GM23248 (cell line): ENCODE measurements around the gene DNAAF8. TPM values are rescaled to one million over a fixed set of nuclear protein-coding genes. Genes with fewer than 3 reads are reported as not detected.

Experiments used
- DNase-seq: peaks from one replicate; pipeline ENCODE4 v3.0.0-alpha.2; 2015
- H2AFZ ChIP-seq: fragments of 200-600 bp; sonication (generic); 2 replicates; pipeline ENCODE4 v1.6.1; 2016; ENCODE audit warnings: antibody characterized with exemption
- H3F3A ChIP-seq: fragments of 200-600 bp; sonication (generic); 2 replicates; pipeline ENCODE4 v1.6.1; 2016; ENCODE audit warnings: mild to moderate bottlenecking, antibody characterized with exemption, mixed run types; ENCODE audit not compliant: insufficient read depth
- H3K27ac ChIP-seq: fragments of 200-600 bp; sonication (generic); 2 replicates; pipeline ENCODE4 v1.5.1; 2016; ENCODE audit warnings: mild to moderate bottlenecking
- H3K27me3 ChIP-seq: fragments of 200-600 bp; sonication (generic); replicated peaks from 2 replicates; pipeline ENCODE4 v1.6.1; 2016; ENCODE audit warnings: mild to moderate bottlenecking; ENCODE audit not compliant: insufficient read depth
- H3K36me3 ChIP-seq: fragments of 200-600 bp; sonication (generic); 2 replicates; pipeline ENCODE4 v1.6.1; 2016; ENCODE audit warnings: low read depth, mild to moderate bottlenecking
- H3K4me1 ChIP-seq: fragments of 200-600 bp; sonication (generic); 2 replicates; pipeline ENCODE4 v1.6.1; 2016; ENCODE audit warnings: mild to moderate bottlenecking; ENCODE audit not compliant: insufficient read depth
- H3K4me2 ChIP-seq: fragments of 200-600 bp; sonication (generic); one replicate; pipeline ENCODE4 v1.6.1; 2016; ENCODE audit warnings: mild to moderate bottlenecking; ENCODE audit not compliant: unreplicated experiment
- H3K4me3 ChIP-seq: fragments of 200-600 bp; sonication (generic); 2 replicates; pipeline ENCODE4 v1.5.1; 2016; ENCODE audit warnings: mild to moderate bottlenecking
- H3K79me2 ChIP-seq: fragments of 200-600 bp; sonication (generic); 2 replicates; pipeline ENCODE4 v1.6.1; 2016; ENCODE audit warnings: mild to moderate bottlenecking; ENCODE audit not compliant: insufficient read depth
- H3K9ac ChIP-seq: fragments of 200-600 bp; sonication (generic); 2 replicates; pipeline ENCODE4 v1.6.1; 2016; ENCODE audit warnings: mild to moderate bottlenecking
- H3K9me2 ChIP-seq: fragments of 200-600 bp; sonication (generic); 2 replicates; pipeline ENCODE4 v1.6.1; 2016; ENCODE audit warnings: mixed run types, mild to moderate bottlenecking, moderate library complexity; ENCODE audit not compliant: insufficient read depth
- H3K9me3 ChIP-seq: fragments of 200-600 bp; sonication (generic); one replicate; pipeline ENCODE4 v1.6.1; 2017; ENCODE audit warnings: low read depth
- H4K20me1 ChIP-seq: fragments of 200-600 bp; sonication (generic); 2 replicates; pipeline ENCODE4 v1.6.0; 2016; ENCODE audit not compliant: insufficient read depth
- EZH2 ChIP-seq: fragments of 200-600 bp; sonication (generic); IDR thresholded peaks from 2 replicates; pipeline ENCODE4 v1.6.1; 2018; ENCODE audit warnings: antibody characterized with exemption, mild to moderate bottlenecking; ENCODE audit not compliant: insufficient read depth, poor library complexity, severe bottlenecking
- EZH2phosphoT487 ChIP-seq: fragments of 200-600 bp; sonication (generic); IDR thresholded peaks from 2 replicates; pipeline ENCODE4 v1.6.1; 2018; ENCODE audit warnings: antibody characterized with exemption, moderate library complexity, mild to moderate bottlenecking, low read depth; ENCODE audit not compliant: insufficient read depth
- WGBS, 2 experiments: methylation state at CpG; one replicate each; pipeline ENCODE4 v1.1.6; 2015 to 2017; ENCODE audit warnings: low lambda C conversion rate in 2 of 2, low coverage in 1 of 2; ENCODE audit errors: missing lambda C conversion rate in 2 of 2; 5-methylcytosine and 5-hydroxymethylcytosine counted together
- in situ Hi-C: fragments of 300-500 bp; cut with MboI; formaldehyde crosslinking; loops from 2 replicates; pipeline ENCODE4 v1.15.0; 2020
- polyA plus RNA-seq: library from polyadenylated mRNA; unstranded; fragments of >200 nt; fragmentation: Nextera tagmentation; extraction: Ambion mirVana; gene quantifications from 2 replicates; pipeline ENCODE4 v1.2.1, GENCODE V29; 2016
- total RNA-seq: library from RNA; depleted of rRNA; stranded (reverse); fragments of >200 nt; shearing (Covaris generic); gene quantifications from 2 replicates; pipeline ENCODE4 v1.2.3, GENCODE V29; 2014

DNAAF8 gene
- total and polyA plus RNA-seq, 2 experiments from 2014 or later = 0.86 to 1.7 TPM

DNA sequence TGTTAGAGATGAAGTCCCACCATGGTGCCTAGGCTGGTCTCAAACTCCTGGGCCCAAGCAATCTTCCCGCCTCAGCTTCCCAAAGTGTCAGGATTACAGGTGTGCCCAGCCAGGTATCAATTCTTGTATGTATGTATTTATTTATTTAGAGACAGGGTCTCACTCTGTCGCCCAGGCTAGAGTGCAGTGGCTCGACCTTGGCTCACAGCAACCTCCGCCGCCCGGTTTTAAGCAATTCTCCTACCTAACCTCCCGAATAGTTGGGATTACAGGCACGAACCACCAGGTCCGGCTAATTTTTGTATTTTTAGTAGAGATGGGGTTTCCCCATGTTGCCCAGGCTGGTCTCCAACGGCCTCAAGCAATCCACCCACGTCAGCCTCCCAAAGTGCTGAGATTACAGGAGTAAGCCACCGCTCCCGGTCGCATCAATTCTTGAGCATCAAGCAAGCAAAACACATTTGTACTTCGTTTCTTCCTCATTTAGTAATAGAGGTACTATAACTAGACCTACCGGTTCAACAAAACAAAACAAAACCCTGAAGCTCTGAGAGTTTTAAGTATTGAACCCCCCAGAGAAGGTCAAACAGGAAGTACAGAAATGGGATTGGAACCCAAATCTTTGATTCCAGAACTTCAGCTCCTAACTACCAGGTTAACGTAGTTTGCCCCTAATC lies 33.7 kb downstream of the DNAAF8 start:
- H2AFZ ChIP-seq = peak overlapping the region; percentile 95
- H3K4me3 ChIP-seq = peak overlapping the region; percentile 77
- H3K9me2 ChIP-seq = no peaks in the 10 kb centered on the region
- TF ChIP-seq EZH2phosphoT487 (no peak), EZH2 (no peak)
- H3K36me3 ChIP-seq = 0 out of 2 replicates have a peak, but pooled peaks cover 4% of the 10 kb centered on the region
- peak overlapping the region; percentile 89 for H3K4me2 ChIP-seq
- no peaks in the 10 kb centered on the region for H3K27me3 ChIP-seq
- H3K27ac ChIP-seq = peak overlapping the region; percentile 80
- peaks cover 38% of the 10 kb centered on the region for H3K79me2 ChIP-seq
- H3F3A ChIP-seq = peaks cover 8% of the 10 kb centered on the region; the same call in 1 of the 2 replicates
- H3K9ac ChIP-seq = peak overlapping the region; percentile 75
- peak; percentile 69 for DNase-seq
- WGBS, 2 experiments = 45 to 49% methylated on average over 17 of the region's 17 CpGs
- H3K4me1 ChIP-seq = peaks cover 5% of the 10 kb centered on the region
- no peaks in the 10 kb centered on the region for H3K9me3 ChIP-seq
- H4K20me1 ChIP-seq = no peaks in the 10 kb centered on the region
- in situ Hi-C loops = no loop called here

DNA sequence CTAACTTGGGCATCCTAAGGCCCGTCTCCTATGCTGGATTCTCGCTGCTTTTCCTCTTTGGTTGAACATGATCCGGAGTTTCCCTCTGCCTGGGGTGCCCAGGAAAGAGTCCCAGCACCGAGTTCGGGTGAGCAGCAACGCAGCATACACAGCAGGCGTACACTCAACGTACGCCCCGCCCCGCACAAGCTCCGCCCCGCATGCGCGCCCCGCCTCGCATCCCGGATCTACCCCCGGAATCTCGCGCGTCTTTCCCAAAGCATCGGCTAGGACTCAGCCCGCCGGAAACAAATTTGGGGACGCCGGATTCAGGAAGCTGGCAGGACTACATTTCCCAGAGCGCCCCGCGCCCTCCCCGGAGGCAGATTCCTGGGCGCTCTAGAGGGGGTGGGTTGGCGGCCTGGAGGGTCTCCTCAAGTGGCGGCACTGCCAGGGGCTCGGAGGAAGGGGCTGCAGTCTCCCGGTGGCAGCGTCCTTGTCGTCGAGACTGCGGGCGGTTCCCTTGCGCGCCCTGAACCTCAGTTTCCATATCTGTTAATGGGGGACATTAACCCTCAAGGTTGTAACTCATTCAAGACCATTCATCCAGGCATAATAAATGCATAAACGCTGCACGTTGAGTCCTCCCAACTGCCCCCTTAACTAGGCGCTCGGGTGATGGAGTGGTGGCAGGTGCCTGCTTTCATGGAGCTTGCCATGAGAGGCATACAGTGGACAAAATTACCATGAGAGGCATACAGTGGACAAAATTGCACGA lies 34.4 kb downstream of the DNAAF8 start:
- peak; percentile 99 for DNase-seq
- Histone ChIP-seq H4K20me1 (no peaks in the 10 kb centered on the region), H3K9me3 (no peaks in the 10 kb centered on the region), H3K4me2 (peak overlapping the region; percentile 89), H3K9me2 (no peaks in the 10 kb centered on the region), H3K27ac (peak overlapping the region; percentile 80), H3K79me2 (peaks cover 31% of the 10 kb centered on the region), H3K36me3 (no peaks in the 10 kb centered on the region), H3K4me3 (peak overlapping the region; percentile 77), H3K9ac (peak overlapping the region; percentile 75), H3F3A (peaks cover 8% of the 10 kb centered on the region; the same call in 1 of the 2 replicates), H3K27me3 (no peaks in the 10 kb centered on the region), H2AFZ (peak overlapping the region; percentile 95), H3K4me1 (peaks cover 5% of the 10 kb centered on the region)
- no peak for TF ChIP-seq EZH2phosphoT487
- no peak for TF ChIP-seq EZH2
- WGBS, 2 experiments = 2 to 3% methylated on average over 36 to 48 of the region's 48 CpGs
- in situ Hi-C loops = no loop called here

DNA sequence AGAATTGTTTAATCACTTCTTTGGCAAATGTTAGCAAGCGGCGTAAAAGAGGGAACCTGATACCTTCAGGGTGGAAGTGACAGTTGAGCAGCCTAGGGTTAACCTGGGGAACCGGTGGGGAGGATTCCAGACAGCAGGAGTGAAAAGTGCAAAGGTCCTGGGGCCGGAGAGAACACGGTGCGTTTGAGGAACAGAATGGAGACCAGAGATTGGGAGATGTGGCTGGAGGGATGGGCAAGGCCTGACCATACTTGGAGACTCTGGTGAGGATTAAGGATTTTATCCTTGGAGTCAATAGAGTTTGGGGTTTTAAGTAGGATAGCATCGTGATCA lies 34.9 kb downstream of the DNAAF8 start:
- no peaks in the 10 kb centered on the region for H3K9me3 ChIP-seq
- peaks cover 26% of the 10 kb centered on the region for H3K79me2 ChIP-seq
- no peaks in the 10 kb centered on the region for H3K36me3 ChIP-seq
- TF ChIP-seq EZH2 (no peak), EZH2phosphoT487 (no peak)
- DNase-seq = no peak
- in situ Hi-C loops = no loop called here
- H3F3A ChIP-seq = peaks cover 8% of the 10 kb centered on the region; the same call in 1 of the 2 replicates
- peak overlapping the region; percentile 77; the same call in 1 of the 2 replicates for H3K4me3 ChIP-seq
- H2AFZ ChIP-seq = peak overlapping the region; percentile 95
- no peak overlapping the region for H3K27ac ChIP-seq
- 65 to 75% methylated on average over 7 of the region's 7 CpGs for WGBS, 2 experiments
- H4K20me1 ChIP-seq = no peaks in the 10 kb centered on the region
- peaks cover 5% of the 10 kb centered on the region for H3K4me1 ChIP-seq
- H3K9me2 ChIP-seq = no peaks in the 10 kb centered on the region
- no peaks in the 10 kb centered on the region for H3K27me3 ChIP-seq
- H3K4me2 ChIP-seq = peak overlapping the region; percentile 52
- no peak overlapping the region for H3K9ac ChIP-seq

DNA sequence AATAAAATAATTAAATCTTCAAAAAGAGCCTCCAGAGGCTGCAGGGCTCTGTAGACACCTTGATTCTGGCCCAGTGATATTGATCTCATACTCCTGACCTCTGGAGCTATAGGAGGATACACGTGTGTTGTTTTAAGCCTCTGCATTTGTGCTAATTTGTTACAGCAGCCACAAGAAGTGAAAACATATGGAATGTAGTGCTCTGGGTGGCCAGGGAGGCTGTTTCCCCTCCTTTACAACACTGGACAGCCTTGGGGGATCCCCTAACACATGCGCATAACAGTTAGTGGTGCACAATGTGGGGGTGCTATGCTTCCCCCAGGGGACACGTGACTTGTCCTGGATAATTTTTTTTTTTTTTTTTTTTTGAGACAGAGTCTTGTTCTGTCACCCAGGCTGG lies 37.3 kb downstream of the DNAAF8 start:
- H3K9me2 ChIP-seq = no peaks in the 10 kb centered on the region
- no peaks in the 10 kb centered on the region for H3K4me1 ChIP-seq
- H2AFZ ChIP-seq = no peak overlapping the region
- H3K4me3 ChIP-seq = no peak overlapping the region
- H3K27me3 ChIP-seq = no peaks in the 10 kb centered on the region
- in situ Hi-C loops = no loop called here
- H3K27ac ChIP-seq = no peak overlapping the region
- DNase-seq = no peak
- peaks cover 4% of the 10 kb centered on the region for H3K79me2 ChIP-seq
- H3K9ac ChIP-seq = no peak overlapping the region
- no peaks in the 10 kb centered on the region for H4K20me1 ChIP-seq
- H3F3A ChIP-seq = peaks cover 8% of the 10 kb centered on the region; the same call in 1 of the 2 replicates
- WGBS, 2 experiments = 41 to 43% methylated on average over 3 of the region's 3 CpGs
- TF ChIP-seq EZH2phosphoT487 (no peak), EZH2 (no peak)
- no peak overlapping the region for H3K4me2 ChIP-seq
- no peaks in the 10 kb centered on the region for H3K36me3 ChIP-seq
- H3K9me3 ChIP-seq = no peaks in the 10 kb centered on the region
